HepG2 (cell line): ENCODE results near the gene HDAC4. TPM values are rescaled to one million over a fixed set of nuclear protein-coding genes. Genes with fewer than 3 reads are reported as not detected.

ENCODE experiments used
- ATAC-seq: fragments of 200-7000 bp; cut with Tn5 transposase; 3 replicates; pipeline ENCODE4 v1.9.1; 2020; ENCODE audit warnings: mild to moderate bottlenecking, moderate library complexity
- BruUV-seq: library from RNA; stranded (reverse); fragments of 400-500 nt; replicated peaks from 2 replicates; lab custom pipeline; 2021; lab: Mats Ljungman, UMichigan
- CTCF ChIA-PET: fragments of 300-600 bp; formaldehyde crosslinking; extraction: SDS; loops from one replicate; lab custom pipeline; 2021; ENCODE audit warnings: low total read pairs, inconsistent platforms, low intra/inter-chr PET ratio; lab: Yijun Ruan, JAX
- POLR2A ChIA-PET: fragments of 350-600 bp; sonication (Branson Sonifier 250); formaldehyde crosslinking; loops from one replicate; lab custom pipeline; 2020; ENCODE audit warnings: antibody characterized with exemption, inconsistent platforms; lab: Yijun Ruan, JAX
- DNase-seq: peaks from one replicate; pipeline ENCODE4 v3.0.0-alpha.2; 2015; ENCODE audit warnings: low spot score
- FAIRE-seq: peaks from 3 replicates; lab custom pipeline; 2011; peaks lifted over from hg19 to GRCh38; lab: Jason Lieb, UNC
- H2AFZ ChIP-seq: one replicate; pipeline ENCODE4 v1.6.1; 2011; ENCODE audit warnings: low read length, inconsistent platforms
- H3K27ac ChIP-seq: fragments of 300-600 bp; 3 replicates; pipeline ENCODE4 v1.8.0; 2011; ENCODE audit warnings: mixed run types, mild to moderate bottlenecking, mixed read lengths, low read length, inconsistent platforms; ENCODE audit not compliant: insufficient read depth; ENCODE audit errors: extremely low read length
- H3K27me3 ChIP-seq, 2 experiments: fragments of 200-600 bp in 1 of 2; 2 replicates in 1 of 2; 3 replicates in 1 of 2; pipeline versions ENCODE4 v1.6.0 to v1.8.0; 2011; ENCODE audit warnings: low read length in 2 of 2, mild to moderate bottlenecking in 2 of 2, moderate library complexity in 2 of 2, inconsistent platforms in 1 of 2; ENCODE audit not compliant: insufficient read depth in 2 of 2, control insufficient read depth in 1 of 2
- H3K36me3 ChIP-seq, 2 experiments: fragments of 200-600 bp in 1 of 2; replicated peaks in 1 of 2; 2 replicates in 1 of 2; 3 replicates in 1 of 2; pipeline versions ENCODE4 v1.5.1 to v1.8.0; 2011; ENCODE audit warnings: low read length in 2 of 2, inconsistent platforms in 1 of 2; ENCODE audit not compliant: insufficient read depth in 2 of 2, control insufficient read depth in 1 of 2
- H3K4me1 ChIP-seq: 2 replicates; pipeline ENCODE4 v1.5.1; 2012; ENCODE audit warnings: low read length, inconsistent platforms; ENCODE audit not compliant: insufficient read depth
- H3K4me2 ChIP-seq: 2 replicates; pipeline ENCODE4 v1.6.0; 2011; ENCODE audit warnings: low read depth, low read length, inconsistent platforms
- H3K4me3 ChIP-seq, 3 experiments: fragments of 200-600 bp in 1 of 3; sonication (generic), shearing (Covaris generic) in 1 of 3; replicated peaks in 1 of 3; 2 replicates each; pipeline ENCODE4 v1.5.1; 2011 to 2016; ENCODE audit warnings: low read length in 3 of 3, inconsistent platforms in 2 of 3, low read depth in 2 of 3, mild to moderate bottlenecking in 2 of 3, control low read depth in 1 of 3, mixed read lengths in 1 of 3; ENCODE audit not compliant: insufficient read depth in 1 of 3
- H3K79me2 ChIP-seq: one replicate; pipeline ENCODE4 v1.6.1; 2011; ENCODE audit warnings: low read length, inconsistent platforms; ENCODE audit not compliant: insufficient read depth
- H3K9ac ChIP-seq: 2 replicates; pipeline ENCODE4 v1.6.0; 2011; ENCODE audit warnings: mild to moderate bottlenecking, low read depth, low read length, inconsistent platforms; ENCODE audit not compliant: insufficient read depth
- H3K9me3 ChIP-seq: 2 replicates; pipeline ENCODE4 v1.5.1; 2012; ENCODE audit warnings: mild to moderate bottlenecking, low read length
- H4K20me1 ChIP-seq: 2 replicates; pipeline ENCODE4 v1.6.0; 2011; ENCODE audit warnings: inconsistent platforms, mild to moderate bottlenecking, low read length, moderate library complexity; ENCODE audit not compliant: insufficient read depth
- CEBPB ChIP-seq: IDR thresholded peaks from 2 replicates; pipeline ENCODE4 v1.6.1; 2011; ENCODE audit warnings: low read depth, low read length, improper control_type of control experiment, borderline replicate concordance
- HINFP ChIP-seq: sonication (generic); formaldehyde crosslinking; IDR thresholded peaks from 2 replicates; pipeline ENCODE4 v1.4.0; 2020; ENCODE audit warnings: low read depth, mild to moderate bottlenecking, missing genetic modification reagents
- MXD3 ChIP-seq: IDR thresholded peaks from 2 replicates; pipeline ENCODE4 v1.6.1; 2016; ENCODE audit warnings: mild to moderate bottlenecking, missing biosample characterization, missing genetic modification reagents
- MYC ChIP-seq: sonication (generic); formaldehyde crosslinking; IDR thresholded peaks from 2 replicates; pipeline ENCODE4 v1.9.0; 2021; ENCODE audit warnings: missing genetic modification reagents, borderline replicate concordance
- ZNF256 ChIP-seq: sonication (generic); formaldehyde crosslinking; conservative IDR thresholded peaks from 2 replicates; pipeline ENCODE4 v1.4.0; 2020; ENCODE audit warnings: missing genetic modification reagents
- ZNF275 ChIP-seq: sonication (generic); formaldehyde crosslinking; IDR thresholded peaks from 2 replicates; pipeline ENCODE4 v1.8.0; 2022; ENCODE audit warnings: missing genetic modification reagents, mild to moderate bottlenecking, inconsistent platforms, borderline replicate concordance
- WGBS: methylation state at CpG from one replicate; pipeline ENCODE4 v1.1.6; 2017; ENCODE audit warnings: low lambda C conversion rate; 5-methylcytosine and 5-hydroxymethylcytosine counted together
- in situ Hi-C: cut with HindIII; loops from 2 replicates; pipeline ENCODE4 v1.10.0; 2017; ENCODE audit warnings: low pct_unique_long_range_greater_than_20kb; ENCODE audit not compliant: extremely low pct_ligation_motif_present
- intact Hi-C: fragments of 100-400 bp; cut with micrococcal nuclease; formaldehyde crosslinking; loops from one replicate; pipeline ENCODE4 v1.10.0; 2022; ENCODE audit not compliant: unreplicated experiment
- polyA plus RNA-seq, 8 experiments: library from polyadenylated mRNA; depleted of rRNA in 3 of 8; stranded (reverse) in 7 of 8; unstranded in 1 of 8; fragments of >200 nt; fragmentation: Illumina TruSeq in 4 of 8; extraction: Trizol in 4 of 8; gene quantifications; 2 replicates each; pipeline versions ENCODE4 v1.2.1 to v1.2.3, GENCODE V29; 2011 to 2016; ENCODE audit warnings: low read depth in 4 of 8, missing spikeins in 1 of 8, mixed read lengths in 1 of 8; ENCODE audit not compliant: insufficient read depth in 1 of 8
- total RNA-seq, 5 experiments: library from RNA; depleted of rRNA; stranded (reverse); fragments of >200 nt; fragmentation: Illumina TruSeq; extraction: Trizol; gene quantifications; 2 replicates each; pipeline ENCODE4 v1.2.3, GENCODE V29; 2016; ENCODE audit warnings: low read depth in 1 of 5

HDAC4 gene
- total and polyA plus RNA-seq, 2 of the 13 experiments (the other 11 are each of a cell fraction or from before 2014, with no cell fraction given) = 10.1 to 11.5 TPM

GRCh38 chr2:239255628-239256349 is 145.0 kb downstream of the HDAC4 start:
- Histone ChIP-seq H2AFZ (no peak overlapping the region), H4K20me1 (peaks cover 9% of the 10 kb centered on the region; the same call in 1 of the 2 replicates), H3K27ac (no peak overlapping the region), H3K79me2 (peaks cover 44% of the 10 kb centered on the region), H3K4me3 (no peak overlapping the region), H3K9me3 (no peaks in the 10 kb centered on the region), H3K9ac (no peak overlapping the region), H3K36me3 (no peaks in the 10 kb centered on the region; a peak in 1 of 5 replicates), H3K4me1 (peaks cover 32% of the 10 kb centered on the region), H3K4me2 (no peak overlapping the region), H3K27me3 (no peaks in the 10 kb centered on the region)
- CTCF ChIA-PET = no interaction called here
- 91% methylated on average over 7 of the region's 7 CpGs for WGBS
- DNase-seq = no peak
- intact Hi-C loops = no loop called here
- FAIRE-seq = no peak
- BruUV-seq = no TSS peak
- in situ Hi-C loops = no loop called here
- TF ChIP-seq ZNF275 (CRISPR knock-in tag) (no peak), MYC (no peak)
- POLR2A ChIA-PET = interaction anchor here (1.0 kb wide), 1 partner anchor 145 kb away, joined by 4 read pairs; the partner anchor contains the start of gene HDAC4
- no peak for ATAC-seq

- Histone ChIP-seq H3K9ac (no peak overlapping the region), H3K4me1 (peaks cover 27% of the 10 kb centered on the region), H4K20me1 (peaks cover 9% of the 10 kb centered on the region; the same call in 1 of the 2 replicates), H3K79me2 (peaks cover 39% of the 10 kb centered on the region), H3K36me3 (no peaks in the 10 kb centered on the region; a peak in 2 of 5 replicates), H3K27ac (no peak overlapping the region), H3K4me3 (no peak overlapping the region), H3K9me3 (no peaks in the 10 kb centered on the region), H2AFZ (no peak overlapping the region), H3K4me2 (no peak overlapping the region), H3K27me3 (no peaks in the 10 kb centered on the region)
- ChIA-PET POLR2A (no interaction called here), CTCF (no interaction called here)
- no TSS peak for BruUV-seq
- ATAC-seq (no peak), DNase-seq (no peak), FAIRE-seq (no peak)
- TF ChIP-seq MXD3 (CRISPR knock-in tag) = no peak
- TF ChIP-seq HINFP (CRISPR knock-in tag) = no peak
- TF ChIP-seq ZNF256 (CRISPR knock-in tag) = no peak
- TF ChIP-seq CEBPB = no peak
- in situ Hi-C loops = no loop called here
- 98% methylated on average over 5 of the region's 5 CpGs for WGBS
- intact Hi-C loops = no loop called here
These were observed 145.6 kb downstream of the HDAC4 start for GRCh38 chr2:239255218-239255617.
